Fibroblast of lung (primary cell): ENCODE results near the gene TNFSF9.

ENCODE experiments used
- CTCF ChIP-seq, 2 donors: IDR thresholded peaks in 1 of 2; conservative IDR thresholded peaks in 1 of 2; 1 replicate in 1 of 2; 2 replicates in 1 of 2; pipeline ENCODE4 v1.5.1; 2011 to 2012; ENCODE audit warnings: low read length in 2 of 2, control low read depth in 1 of 2, inconsistent platforms in 1 of 2, low read depth in 1 of 2, mild to moderate bottlenecking in 1 of 2
- EZH2 ChIP-seq: IDR thresholded peaks from 2 replicates; pipeline ENCODE4 v1.5.1; 2012; ENCODE audit warnings: low read length, control low read depth, mild to moderate bottlenecking; ENCODE audit errors: missing control alignments

- TF ChIP-seq CTCF (conservative IDR thresholded peaks at IDR 0.05 in 1 of 2, IDR thresholded peaks at IDR 0.05 in 1 of 2; ENCODE audit: low read depth in 1 of 2, low read length in 2 of 2) (no peak), EZH2 (no peak)
Measured at GRCh38 chr19:6518145-6518911, 12.5 kb upstream of the TNFSF9 start.
